Spleen (tissue), 7 donors: ENCODE data around the gene CAPRIN2.

ENCODE experiments used
- CTCF ChIP-seq, 11 experiments: fragments of 200-600 bp in 7 of 11; fragments of 450-650 bp in 4 of 11; sonication (generic) in 4 of 11; IDR thresholded peaks in 8 of 11; conservative IDR thresholded peaks in 3 of 11; 1 replicate in 7 of 11; 2 replicates in 4 of 11; pipeline versions ENCODE4 v1.4.0 to v1.8.0; 2016 to 2021; ENCODE audit warnings: antibody characterized with exemption in 11 of 11, inconsistent platforms in 4 of 11, mild to moderate bottlenecking in 1 of 11
- POLR2A ChIP-seq, 3 donors: fragments of 450-650 bp; IDR thresholded peaks; one replicate each; pipeline ENCODE4 v1.5.1; 2017; ENCODE audit warnings: antibody characterized with exemption in 3 of 3, mild to moderate bottlenecking in 1 of 3
- POLR2AphosphoS5 ChIP-seq, 3 donors: sonication (generic); formaldehyde crosslinking; IDR thresholded peaks; one replicate each; pipeline ENCODE4 v1.5.1; 2017; ENCODE audit warnings: antibody characterized with exemption in 3 of 3
- donor health status: DM: no; HTN: no; CAD: no; lungs with moderate emphysema.
- donor health status: DM: no; HTN: no; CAD: no.
- donor health status: DM: no; HTN: no; CAD: no.

- no peak for TF ChIP-seq POLR2A (IDR thresholded peaks at IDR 0.05)
- no peak for TF ChIP-seq POLR2AphosphoS5 (IDR thresholded peaks at IDR 0.05)
- TF ChIP-seq CTCF (IDR thresholded peaks at IDR 0.05 in 8 of 11, conservative IDR thresholded peaks at IDR 0.05 in 3 of 11) = no peak
These were observed 27.8 kb upstream of the CAPRIN2 start for GRCh38 chr12:30782316-30783173.
